ENCODE results near the gene TMEM44. TPM values are rescaled to one million over a fixed set of nuclear protein-coding genes. Genes with fewer than 3 reads are reported as not detected.

The TMEM44 gene
- total RNA-seq, 2 experiments from 2014 or later, result 4.4 to 5.0 TPM

DNA sequence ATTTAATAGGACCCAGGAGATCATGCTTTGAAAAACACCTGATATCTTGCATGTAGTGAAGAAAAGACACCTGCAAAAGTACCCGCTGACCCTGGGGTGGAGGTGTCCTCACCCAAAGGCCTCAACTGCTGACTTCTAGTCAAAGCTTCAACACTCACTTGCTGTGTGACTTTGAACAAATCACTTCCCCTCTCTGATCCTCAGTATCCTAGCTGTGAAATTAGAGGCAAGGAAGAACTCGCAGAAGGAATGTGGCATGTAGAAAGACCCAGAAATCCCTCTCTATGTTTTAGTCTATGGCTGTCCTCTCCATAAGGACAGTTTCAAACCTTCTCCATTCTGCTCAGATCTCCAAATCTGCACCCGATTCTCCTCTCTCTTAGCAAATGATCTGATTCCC, 93.7 kb downstream of the TMEM44 start:
- TF ChIP-seq, protein P1, sequence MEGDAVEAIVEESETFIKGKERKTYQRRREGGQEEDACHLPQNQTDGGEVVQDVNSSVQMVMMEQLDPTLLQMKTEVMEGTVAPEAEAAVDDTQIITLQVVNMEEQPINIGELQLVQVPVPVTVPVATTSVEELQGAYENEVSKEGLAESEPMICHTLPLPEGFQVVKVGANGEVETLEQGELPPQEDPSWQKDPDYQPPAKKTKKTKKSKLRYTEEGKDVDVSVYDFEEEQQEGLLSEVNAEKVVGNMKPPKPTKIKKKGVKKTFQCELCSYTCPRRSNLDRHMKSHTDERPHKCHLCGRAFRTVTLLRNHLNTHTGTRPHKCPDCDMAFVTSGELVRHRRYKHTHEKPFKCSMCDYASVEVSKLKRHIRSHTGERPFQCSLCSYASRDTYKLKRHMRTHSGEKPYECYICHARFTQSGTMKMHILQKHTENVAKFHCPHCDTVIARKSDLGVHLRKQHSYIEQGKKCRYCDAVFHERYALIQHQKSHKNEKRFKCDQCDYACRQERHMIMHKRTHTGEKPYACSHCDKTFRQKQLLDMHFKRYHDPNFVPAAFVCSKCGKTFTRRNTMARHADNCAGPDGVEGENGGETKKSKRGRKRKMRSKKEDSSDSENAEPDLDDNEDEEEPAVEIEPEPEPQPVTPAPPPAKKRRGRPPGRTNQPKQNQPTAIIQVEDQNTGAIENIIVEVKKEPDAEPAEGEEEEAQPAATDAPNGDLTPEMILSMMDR (IDR thresholded peaks at IDR 0.05), result no peak
- ATAC-seq (no peak), DNase-seq (no peak)
- no peak overlapping the region for H3K27ac Mint-ChIP-seq
- H3K36me3 Mint-ChIP-seq (ENCODE audit: low read depth), result no peaks in the 10 kb centered on the region
- H3K4me1 Mint-ChIP-seq (ENCODE audit: low read depth), result peaks cover 13% of the 10 kb centered on the region
- H3K4me3 Mint-ChIP-seq, result no peak overlapping the region
- intact Hi-C loops (cut with micrococcal nuclease), result no loop called here
- H3K9me3 Mint-ChIP-seq, result peaks cover 7% of the 10 kb centered on the region
- no peaks in the 10 kb centered on the region for H3K27me3 Mint-ChIP-seq
- POLR2A ChIA-PET, result no interaction called here
- CTCF ChIA-PET, result no interaction called here

DNA sequence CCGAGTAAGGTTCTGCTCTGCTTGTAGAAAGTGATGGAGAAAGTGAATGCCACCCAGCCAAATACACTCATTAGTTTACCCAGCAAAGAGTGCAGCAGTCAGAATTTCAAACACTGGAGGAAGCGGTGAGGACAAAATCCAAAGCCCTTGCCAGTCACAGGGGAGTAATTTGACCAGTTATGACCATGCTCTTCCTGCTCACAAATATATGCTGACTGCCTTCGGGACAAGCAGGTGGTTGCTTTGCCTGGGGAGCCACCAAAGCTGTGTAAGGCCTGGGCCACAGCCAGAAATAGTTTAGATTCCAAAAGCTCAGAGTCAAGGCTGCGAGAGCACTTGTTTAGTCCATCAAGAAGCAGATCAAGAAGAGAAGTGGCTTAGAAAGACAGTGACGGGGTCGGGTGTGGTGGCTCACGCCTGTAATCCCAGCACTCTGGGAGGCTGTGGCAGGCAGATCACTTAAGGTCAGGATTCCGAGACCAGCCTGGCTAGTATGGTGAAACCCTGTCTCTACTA, 95.4 kb downstream of the TMEM44 start:
- CTCF ChIA-PET, result interaction anchor here (1.1 kb wide), 1 partner anchor 134 kb away, joined by 3 read pairs; the partner anchor contains the start of gene LSG1
- ATAC-seq, result no peak
- DNase-seq, result no peak
- TF ChIP-seq, protein P1 (IDR thresholded peaks at IDR 0.05), result no peak
- Mint-ChIP-seq H3K27me3 (no peaks in the 10 kb centered on the region), H3K27ac (no peak overlapping the region), H3K9me3 (peaks cover 15% of the 10 kb centered on the region), H3K36me3 (ENCODE audit: low read depth) (peaks cover 1% of the 10 kb centered on the region), H3K4me1 (ENCODE audit: low read depth) (peaks cover 13% of the 10 kb centered on the region), H3K4me3 (no peak overlapping the region)
- intact Hi-C loops (cut with micrococcal nuclease), result no loop called here
- POLR2A ChIA-PET, result interaction anchor here (0.7 kb wide), 1 partner anchor 27 kb away, joined by 3 read pairs; no protein-coding TSS in a partner anchor

Other genes with a start within 250 kb of the TMEM44 start
- under 1 TPM; 0.72 to 0.83 TPM for gene GP5, start 234.2 kb downstream of the TMEM44 start, total RNA-seq
- gene ATP13A3, start 146.4 kb downstream of the TMEM44 start, total RNA-seq, result 100 to 1,000 TPM; 101 to 110 TPM
- gene LSG1, start 38.8 kb upstream of the TMEM44 start, total RNA-seq, result 10 to 100 TPM; 36.5 to 41.3 TPM
- 1 to 10 TPM; 3.3 to 3.9 TPM for gene FAM43A, start 52.5 kb upstream of the TMEM44 start, total RNA-seq

Measured in activated CD8-positive, alpha-beta T cell treated with anti-CD3 and anti-CD28 coated beads for 36 hours (primary cell).